Erythroblast (primary cell): ENCODE results near the gene UBE2O.

Experiments used
- GATA1 ChIP-seq: IDR thresholded peaks from 2 replicates; pipeline ENCODE4 v1.6.1; 2011; ENCODE audit warnings: low read depth, mild to moderate bottlenecking, control low read depth, low read length, moderate library complexity
- POLR2A ChIP-seq: IDR thresholded peaks from 2 replicates; pipeline ENCODE4 v1.6.1; 2011; ENCODE audit warnings: mild to moderate bottlenecking, low read length

DNA sequence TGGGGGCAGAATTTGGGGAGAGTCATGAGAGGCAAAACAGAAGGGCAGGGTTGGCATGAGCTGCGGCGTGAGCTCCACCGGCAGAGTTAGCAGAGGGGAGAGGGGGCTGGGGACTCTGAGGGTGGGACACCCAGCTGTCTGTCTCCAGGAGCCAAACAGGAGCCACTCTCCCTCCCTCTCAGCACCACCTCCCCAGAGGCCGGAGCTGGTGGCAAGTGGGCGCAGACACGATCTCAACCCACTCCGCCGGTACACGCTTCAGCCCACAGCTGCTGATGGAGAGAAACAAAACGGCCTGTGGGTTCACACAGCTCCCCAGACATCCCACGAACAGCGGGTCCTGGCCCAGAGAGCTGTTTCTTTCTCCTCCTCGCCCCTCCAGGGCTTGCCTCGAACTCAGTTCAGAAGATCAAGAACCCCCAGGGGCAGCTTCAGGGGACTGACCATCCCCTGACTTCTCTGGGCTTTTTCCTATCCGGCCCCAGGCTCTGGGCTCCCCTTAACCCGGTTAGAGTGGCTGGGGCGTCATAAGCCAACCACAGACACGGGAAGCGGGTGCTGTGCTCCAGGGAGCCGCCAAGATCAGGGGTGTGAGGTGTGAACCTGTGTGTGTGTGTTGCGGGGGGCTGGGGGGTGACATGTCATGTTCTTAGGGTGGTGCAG lies 40.7 kb upstream of the UBE2O start:
- TF ChIP-seq POLR2A = no peak
- no peak for TF ChIP-seq GATA1
